NCI-H460 (cell line): ENCODE data around the gene TMEM179. TPM values are rescaled to one million over a fixed set of nuclear protein-coding genes. Genes with fewer than 3 reads are reported as not detected.

ENCODE experiments used
- DNase-seq: peaks from one replicate; pipeline ENCODE4 v3.0.0-alpha.2; 2016; ENCODE audit warnings: low read depth; ENCODE audit errors: extremely low read depth
- total RNA-seq: library from RNA; depleted of rRNA; stranded (reverse); fragments of >200 nt; shearing (Covaris generic); gene quantifications from 2 replicates; pipeline ENCODE4 v1.2.3, GENCODE V29; 2014; rRNA removed

The TMEM179 gene
- total RNA-seq, 1 experiment from 2014 or later = 3.8 TPM

- DNase-seq = no peak
Measured at GRCh38 chr14:104547310-104547997, 57.1 kb downstream of the TMEM179 start.

GRCh38 chr14:104546591-104547309 lies 57.8 kb downstream of the TMEM179 start:
- no peak for DNase-seq

- DNase-seq = no peak
Measured at GRCh38 chr14:104545942-104546501, 58.5 kb downstream of the TMEM179 start.

- no peak for DNase-seq
Measured at GRCh38 chr14:104545151-104545941, 59.2 kb downstream of the TMEM179 start.

- no peak for DNase-seq
Measured at GRCh38 chr14:104544362-104544961, 60.1 kb downstream of the TMEM179 start.

- DNase-seq = no peak
Measured at GRCh38 chr14:104542871-104543830, 61.4 kb downstream of the TMEM179 start.

- DNase-seq = no peak
Measured at GRCh38 chr14:104541905-104542465, 62.6 kb downstream of the TMEM179 start.

Other genes with a start within 250 kb of the TMEM179 start
- not detected in 2 replicates for gene C14orf180, start 25.0 kb downstream of the TMEM179 start, total RNA-seq
- gene INF2, start 84.8 kb upstream of the TMEM179 start, total RNA-seq = 58.0 and 61.3 TPM in 2 replicates
- 13.0 and 19.8 TPM in 2 replicates for gene ADSS1, start 119.5 kb upstream of the TMEM179 start, total RNA-seq
- 70.0 and 94.5 TPM in 2 replicates for gene SIVA1, start 148.4 kb upstream of the TMEM179 start, total RNA-seq
- 73.1 and 83.9 TPM in 2 replicates for gene AKT1, start 191.0 kb upstream of the TMEM179 start, total RNA-seq
- 3.1 and 3.5 TPM in 2 replicates for gene ZBTB42, start 196.3 kb upstream of the TMEM179 start, total RNA-seq